GM21786 (cell line): Measurements from ENCODE around the gene BBIP1.

Source experiments
- ATAC-seq: cut with Tn5 transposase; IDR thresholded peaks from one replicate; pipeline ENCODE4 v1.9.1; 2021; ENCODE audit not compliant: unreplicated experiment

The BBIP1 gene

GRCh38 chr10:110863956-110864355 lies 55.0 kb downstream of the BBIP1 start:
- ATAC-seq, result no peak

GRCh38 chr10:110863361-110863760 lies 55.6 kb downstream of the BBIP1 start:
- no peak for ATAC-seq

DNA sequence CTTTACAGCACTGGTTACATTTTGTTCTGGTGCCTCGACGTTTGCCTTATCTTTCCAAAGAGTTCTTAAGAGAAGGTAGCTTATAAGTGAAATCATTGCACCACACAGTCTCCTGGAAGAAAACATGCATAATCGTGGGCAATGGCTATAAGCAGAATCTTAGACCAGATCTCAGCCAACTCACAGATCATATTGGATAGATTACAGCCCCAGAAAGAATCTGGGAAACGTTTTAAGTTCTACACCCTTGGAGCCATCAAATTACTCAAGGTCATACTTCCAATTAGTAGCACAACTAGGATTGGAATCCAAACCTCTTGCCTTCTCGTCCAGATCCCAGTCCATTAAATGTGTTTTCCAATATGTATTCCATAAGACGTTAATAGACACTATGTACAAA lies 56.0 kb downstream of the BBIP1 start:
- no peak for ATAC-seq

DNA sequence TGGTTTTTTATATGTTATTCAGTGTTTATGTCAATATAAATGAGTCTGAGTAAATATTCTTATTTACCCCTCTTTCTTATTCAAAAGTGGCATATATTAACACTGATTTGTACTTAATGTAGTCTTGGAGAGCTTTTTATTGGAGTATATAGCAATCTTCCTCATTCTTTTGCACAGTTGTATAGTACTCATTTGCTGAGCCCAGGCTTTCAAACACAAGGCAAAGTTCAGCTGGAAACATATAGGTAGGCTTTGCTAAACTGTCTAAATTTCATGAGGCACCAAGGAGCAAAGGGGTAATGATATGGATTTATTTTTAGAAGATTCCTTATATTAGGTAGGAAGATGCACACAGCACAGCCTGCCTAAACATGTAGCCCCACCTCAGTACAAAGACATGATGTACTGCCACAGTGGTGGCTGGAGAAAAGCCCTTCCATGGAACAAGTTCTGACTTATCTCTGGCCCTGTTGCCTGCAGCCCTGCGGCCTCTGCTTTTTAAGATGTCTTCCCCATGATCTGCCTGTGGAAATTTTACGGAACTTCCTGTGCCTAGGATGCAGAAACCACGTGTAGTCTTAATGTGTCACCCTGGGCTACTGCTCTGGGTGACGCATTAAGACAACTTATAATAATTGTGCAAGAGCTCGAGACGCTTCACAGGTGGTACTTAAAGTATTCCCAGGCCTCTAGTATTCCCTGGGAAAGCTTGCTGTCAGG lies 56.9 kb downstream of the BBIP1 start:
- ATAC-seq, result no peak

DNA sequence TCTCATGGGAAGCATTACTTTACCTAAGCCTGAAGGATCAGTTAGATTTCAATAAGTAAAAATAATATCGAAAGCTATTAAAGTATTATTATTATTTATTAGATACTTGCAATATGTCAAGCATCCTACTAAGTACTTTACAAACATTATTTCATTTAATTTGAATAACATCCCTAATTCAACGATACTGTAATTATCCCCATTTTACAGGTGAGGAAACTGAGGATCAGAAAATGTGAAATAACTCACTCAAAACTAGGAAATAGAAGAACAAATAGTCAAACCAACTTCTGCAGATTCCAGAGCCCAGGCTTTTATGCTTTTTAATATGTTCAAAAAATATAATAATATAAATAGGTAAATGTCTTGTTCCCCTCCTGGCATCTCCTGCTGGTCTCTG lies 57.5 kb downstream of the BBIP1 start:
- ATAC-seq, result no peak

DNA sequence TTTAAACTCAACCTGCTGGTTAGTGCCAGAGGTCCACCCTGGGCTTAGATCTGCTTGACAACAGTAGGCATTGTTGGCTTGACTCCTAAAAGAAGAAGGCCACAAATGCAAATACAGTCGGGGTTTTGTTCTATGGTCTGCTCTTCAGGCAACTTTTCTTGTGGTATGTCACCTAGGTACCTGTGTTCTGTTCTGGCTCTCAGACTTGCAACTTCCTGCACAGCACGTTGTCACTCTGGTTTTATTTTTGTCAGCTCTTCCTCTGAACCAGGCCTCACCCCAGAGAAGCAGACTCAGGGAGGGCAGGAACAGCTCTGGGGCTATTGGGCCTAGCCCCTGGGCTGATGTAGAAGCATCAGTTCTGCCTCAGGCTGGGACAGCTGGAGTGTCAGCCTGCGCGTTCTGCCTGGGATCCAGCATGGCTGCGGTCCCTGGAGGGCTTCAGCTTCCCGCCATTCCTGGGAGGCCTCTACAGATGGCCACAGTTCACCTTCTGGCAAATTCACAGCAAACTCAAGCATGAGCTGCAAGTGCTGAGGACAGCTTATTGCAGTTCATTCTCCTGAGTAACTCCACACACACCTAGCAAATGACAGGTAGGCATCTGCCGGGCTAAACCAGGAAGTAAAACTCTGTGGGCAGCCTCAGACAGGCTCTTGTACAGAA lies 58.3 kb downstream of the BBIP1 start:
- ATAC-seq, result peak; percentile 46

- no peak for ATAC-seq
These were observed 59.0 kb downstream of the BBIP1 start for GRCh38 chr10:110859973-110860376.

- no peak for ATAC-seq
These were observed 59.6 kb downstream of the BBIP1 start for GRCh38 chr10:110859206-110859972.

DNA sequence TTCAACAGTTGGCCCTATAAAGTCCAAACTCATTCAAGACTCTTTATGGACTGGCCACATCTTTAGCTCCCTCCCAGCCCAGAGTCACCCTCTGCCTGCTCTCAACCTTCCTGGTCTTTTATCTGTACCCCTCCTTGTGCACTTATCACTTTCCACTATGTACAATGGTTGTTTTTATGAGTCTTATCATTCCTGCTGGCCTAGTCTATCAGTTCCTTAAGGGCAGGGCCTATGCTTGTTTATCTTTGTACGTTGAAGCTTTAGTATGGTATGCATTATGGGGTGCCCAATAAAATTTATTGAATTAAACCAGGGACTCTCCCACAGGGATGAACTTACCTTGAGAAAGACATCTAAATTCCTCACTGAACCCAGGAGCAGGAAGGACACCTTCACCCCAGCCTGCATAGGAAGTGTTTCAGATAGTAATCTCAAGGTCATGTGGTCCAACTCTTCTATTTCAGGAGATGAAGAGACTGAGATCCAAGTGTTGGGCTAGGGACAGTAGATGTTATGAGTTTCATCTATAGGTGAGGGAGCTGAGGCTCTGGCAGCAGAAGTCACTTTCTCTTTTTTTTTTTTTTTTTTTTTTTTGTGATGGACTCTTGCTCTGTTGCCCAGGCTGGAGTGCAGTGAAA lies 60.6 kb downstream of the BBIP1 start:
- no peak for ATAC-seq

GRCh38 chr10:110857265-110858171 lies 61.5 kb downstream of the BBIP1 start:
- ATAC-seq, result peak; percentile 38

- no peak for ATAC-seq
These were observed 64.9 kb downstream of the BBIP1 start for GRCh38 chr10:110853921-110854605.

GRCh38 chr10:110852947-110853346 lies 66.0 kb downstream of the BBIP1 start:
- ATAC-seq, result no peak

GRCh38 chr10:110852255-110852896 lies 66.6 kb downstream of the BBIP1 start:
- ATAC-seq, result no peak

DNA sequence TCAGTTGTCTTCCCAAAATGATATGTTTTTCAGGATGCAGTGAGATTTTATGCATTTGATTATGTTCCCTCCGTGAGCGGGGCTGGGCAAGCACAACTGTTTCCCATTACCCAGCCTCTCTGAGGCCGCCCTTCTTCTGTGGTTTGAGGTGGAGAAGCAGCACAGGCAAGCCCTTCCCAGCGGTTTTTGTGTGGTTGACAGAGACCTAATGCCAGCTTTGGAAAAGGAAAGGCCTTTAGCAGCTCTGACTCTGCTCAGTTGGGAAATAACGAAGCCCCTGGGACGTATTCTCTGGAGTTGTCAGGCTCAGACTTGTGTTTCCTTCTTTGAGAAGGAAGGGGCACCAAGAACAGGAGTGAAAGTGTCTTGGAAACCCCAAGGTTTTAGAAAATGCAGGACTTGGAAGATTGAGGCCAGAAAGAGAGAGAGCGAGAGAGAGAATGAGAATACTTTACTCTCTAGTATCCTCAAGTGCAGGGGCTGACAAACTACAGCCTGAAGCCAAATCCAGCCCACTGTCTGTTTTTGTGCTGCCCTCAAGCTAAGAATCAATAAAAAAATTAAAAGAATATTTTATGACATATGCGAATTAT lies 67.9 kb downstream of the BBIP1 start:
- no peak for ATAC-seq

GRCh38 chr10:110850099-110850498 lies 68.9 kb downstream of the BBIP1 start:
- ATAC-seq, result no peak
